HEK293 (cell line): ENCODE results near the gene EEFSEC.

Source experiments
- CTCF ChIA-PET: fragments of 350-600 bp; formaldehyde crosslinking; extraction: SDS; loops from one replicate; lab custom pipeline; 2021; ENCODE audit warnings: antibody characterized with exemption; lab: Yijun Ruan, JAX
- POLR2A ChIA-PET: fragments of 300-600 bp; formaldehyde crosslinking; extraction: SDS; loops from one replicate; lab custom pipeline; 2020; ENCODE audit warnings: antibody characterized with exemption, inconsistent platforms; lab: Yijun Ruan, JAX
- H3K27ac ChIP-seq: fragments of 200-500 bp; sonication (Bioruptor generic); 2 replicates; pipeline ENCODE4 v1.5.1; 2014; ENCODE audit warnings: low read depth, low read length, control low read depth, inconsistent platforms; ENCODE audit errors: extremely low read depth
- H3K36me3 ChIP-seq, 2 experiments: fragments of 200-500 bp in 1 of 2; sonication (Bioruptor generic) in 1 of 2; 1 replicate in 1 of 2; 2 replicates in 1 of 2; pipeline ENCODE4 v1.5.1; 2014 to 2017; ENCODE audit warnings: inconsistent platforms in 2 of 2, low read length in 2 of 2; ENCODE audit not compliant: control insufficient read depth in 2 of 2, insufficient read depth in 1 of 2
- H3K4me1 ChIP-seq: fragments of 200-500 bp; sonication (Bioruptor generic); 2 replicates; pipeline ENCODE4 v1.5.1; 2014; ENCODE audit warnings: mild to moderate bottlenecking, low read length, inconsistent platforms; ENCODE audit not compliant: control insufficient read depth, insufficient read depth
- H3K4me3 ChIP-seq: 2 replicates; pipeline ENCODE4 v1.5.1; 2011; ENCODE audit warnings: low read depth, mild to moderate bottlenecking, control low read depth, low read length, moderate library complexity
- H3K9me3 ChIP-seq: fragments of 200-500 bp; sonication (Bioruptor generic); 2 replicates; pipeline ENCODE4 v1.5.1; 2014; ENCODE audit warnings: low read depth, low read length, inconsistent platforms; ENCODE audit not compliant: control insufficient read depth, insufficient read depth
- AEBP2 ChIP-seq: fragments of 450-650 bp; formaldehyde crosslinking; IDR thresholded peaks from 2 replicates; pipeline ENCODE4 v1.5.1; 2016; ENCODE audit warnings: missing biosample characterization, missing genetic modification characterization, borderline replicate concordance
- MEIS1 ChIP-seq: sonication (generic); formaldehyde crosslinking; IDR thresholded peaks from 2 replicates; pipeline ENCODE4 v1.8.1; 2022; ENCODE audit warnings: missing genetic modification reagents, mild to moderate bottlenecking, borderline replicate concordance
- OVOL3 ChIP-seq: fragments of 450-650 bp; formaldehyde crosslinking; IDR thresholded peaks from 2 replicates; pipeline ENCODE4 v1.5.1; 2016; ENCODE audit warnings: missing biosample characterization, missing genetic modification characterization
- PRDM2 ChIP-seq: fragments of 450-650 bp; formaldehyde crosslinking; IDR thresholded peaks from 2 replicates; pipeline ENCODE4 v1.5.1; 2016; ENCODE audit warnings: missing biosample characterization, missing genetic modification characterization, borderline replicate concordance
- REPIN1 ChIP-seq: fragments of 450-650 bp; formaldehyde crosslinking; IDR thresholded peaks from 2 replicates; pipeline ENCODE4 v1.5.1; 2017; ENCODE audit warnings: missing biosample characterization, missing genetic modification characterization, low read depth
- SCRT1 ChIP-seq: fragments of 450-650 bp; formaldehyde crosslinking; IDR thresholded peaks from 2 replicates; pipeline ENCODE4 v1.5.1; 2016; ENCODE audit warnings: missing biosample characterization, missing genetic modification characterization, borderline replicate concordance
- TRIM28 ChIP-seq: IDR thresholded peaks from 2 replicates; pipeline ENCODE4 v1.6.1; 2011; ENCODE audit warnings: low read length, control low read depth, borderline replicate concordance
- ZBTB10 ChIP-seq: fragments of 450-650 bp; formaldehyde crosslinking; IDR thresholded peaks from 2 replicates; pipeline ENCODE4 v1.5.1; 2016; ENCODE audit warnings: missing biosample characterization, missing genetic modification characterization
- ZBTB20 ChIP-seq: fragments of 450-650 bp; formaldehyde crosslinking; IDR thresholded peaks from 2 replicates; pipeline ENCODE4 v1.5.1; 2016; ENCODE audit warnings: missing biosample characterization, missing genetic modification characterization
- ZBTB6 ChIP-seq: fragments of 450-650 bp; formaldehyde crosslinking; IDR thresholded peaks from 2 replicates; pipeline ENCODE4 v1.5.1; 2017; ENCODE audit warnings: missing biosample characterization, missing genetic modification characterization
- ZBTB8A ChIP-seq: fragments of 450-650 bp; formaldehyde crosslinking; IDR thresholded peaks from 2 replicates; pipeline ENCODE4 v1.5.1; 2016; ENCODE audit warnings: missing biosample characterization, missing genetic modification characterization
- ZNF10 ChIP-seq: fragments of 450-650 bp; formaldehyde crosslinking; IDR thresholded peaks from 2 replicates; pipeline ENCODE4 v1.5.1; 2017; ENCODE audit warnings: missing biosample characterization, missing genetic modification characterization
- ZNF114 ChIP-seq: fragments of 450-650 bp; formaldehyde crosslinking; IDR thresholded peaks from 2 replicates; pipeline ENCODE4 v1.5.0; 2017; ENCODE audit warnings: missing biosample characterization, missing genetic modification characterization
- ZNF138 ChIP-seq: fragments of 450-650 bp; formaldehyde crosslinking; IDR thresholded peaks from 2 replicates; pipeline ENCODE4 v1.5.1; 2016; ENCODE audit warnings: missing biosample characterization, missing genetic modification characterization, borderline replicate concordance
- ZNF140 ChIP-seq: fragments of 450-650 bp; formaldehyde crosslinking; IDR thresholded peaks from 2 replicates; pipeline ENCODE4 v1.5.1; 2016; ENCODE audit warnings: missing biosample characterization, missing genetic modification characterization
- ZNF211 ChIP-seq: fragments of 450-650 bp; formaldehyde crosslinking; IDR thresholded peaks from 2 replicates; pipeline ENCODE4 v1.5.1; 2016; ENCODE audit warnings: low read depth, missing biosample characterization, missing genetic modification characterization
- ZNF223 ChIP-seq: fragments of 450-650 bp; formaldehyde crosslinking; IDR thresholded peaks from 2 replicates; pipeline ENCODE4 v1.5.1; 2016; ENCODE audit warnings: missing biosample characterization, missing genetic modification characterization
- ZNF23 ChIP-seq: fragments of 450-650 bp; formaldehyde crosslinking; IDR thresholded peaks from 2 replicates; pipeline ENCODE4 v1.5.1; 2016; ENCODE audit warnings: missing biosample characterization, missing genetic modification characterization, borderline replicate concordance
- ZNF501 ChIP-seq: fragments of 450-650 bp; formaldehyde crosslinking; IDR thresholded peaks from 2 replicates; pipeline ENCODE4 v1.5.1; 2016; ENCODE audit warnings: missing biosample characterization, missing genetic modification characterization
- ZNF571 ChIP-seq: fragments of 450-650 bp; formaldehyde crosslinking; IDR thresholded peaks from 2 replicates; pipeline ENCODE4 v1.5.0; 2017; ENCODE audit warnings: missing biosample characterization, missing genetic modification characterization
- ZNF658 ChIP-seq: fragments of 450-650 bp; formaldehyde crosslinking; IDR thresholded peaks from 2 replicates; pipeline ENCODE4; 2016; ENCODE audit warnings: missing biosample characterization, missing genetic modification characterization
- ZNF677 ChIP-seq: fragments of 450-650 bp; IDR thresholded peaks from 2 replicates; pipeline ENCODE4 v1.5.0; 2018; ENCODE audit warnings: missing biosample characterization, mild to moderate bottlenecking, missing genetic modification characterization, moderate library complexity
- ZNF785 ChIP-seq: fragments of 450-650 bp; formaldehyde crosslinking; IDR thresholded peaks from 2 replicates; pipeline ENCODE4 v1.5.1; 2016; ENCODE audit warnings: missing biosample characterization, missing genetic modification characterization
- ZXDB ChIP-seq: fragments of 450-650 bp; formaldehyde crosslinking; IDR thresholded peaks from 2 replicates; pipeline ENCODE4 v1.5.1; 2016; ENCODE audit warnings: missing biosample characterization, missing genetic modification characterization

EEFSEC gene

GRCh38 chr3:128429275-128429674 lies 276.0 kb downstream of the EEFSEC start:
- H3K4me1 ChIP-seq, result no peaks in the 10 kb centered on the region
- no peaks in the 10 kb centered on the region for H3K36me3 ChIP-seq
- CTCF ChIA-PET, result no interaction called here
- POLR2A ChIA-PET, result no interaction called here
- H3K4me3 ChIP-seq, result no peak overlapping the region
- TF ChIP-seq MEIS1 (CRISPR knock-in tag) (no peak), ZNF138 (tag by site-specific recombination) (no peak), ZNF140 (no peak), PRDM2 (no peak), ZBTB8A (no peak), ZNF677 (tag by site-specific recombination) (no peak), ZNF785 (tag by site-specific recombination) (no peak), ZNF114 (tag by site-specific recombination) (no peak), TRIM28 (no peak), OVOL3 (no peak)
- no peaks in the 10 kb centered on the region for H3K9me3 ChIP-seq
- no peak overlapping the region for H3K27ac ChIP-seq

GRCh38 chr3:128429751-128430150 lies 276.5 kb downstream of the EEFSEC start:
- POLR2A ChIA-PET, result no interaction called here

More at GRCh38 chr3:128429751-128430150, 276.5 kb downstream of the EEFSEC start:
- CTCF ChIA-PET, result no interaction called here
- no peak overlapping the region for H3K4me3 ChIP-seq
- no peaks in the 10 kb centered on the region for H3K36me3 ChIP-seq
- no peak overlapping the region for H3K27ac ChIP-seq
- TF ChIP-seq ZNF10 (tag by site-specific recombination) (no peak), ZNF571 (tag by site-specific recombination) (no peak), ZBTB6 (tag by site-specific recombination) (no peak), ZBTB10 (no peak), ZNF23 (tag by site-specific recombination) (no peak), SCRT1 (no peak), ZNF658 (tag by site-specific recombination) (no peak), AEBP2 (no peak), REPIN1 (tag by site-specific recombination) (no peak), ZNF501 (tag by site-specific recombination) (no peak), ZNF223 (tag by site-specific recombination) (no peak), ZBTB20 (tag by site-specific recombination) (no peak), ZNF211 (tag by site-specific recombination) (no peak), ZXDB (tag by site-specific recombination) (no peak)
- no peaks in the 10 kb centered on the region for H3K4me1 ChIP-seq
- H3K9me3 ChIP-seq, result no peaks in the 10 kb centered on the region
